A549 (cell line): ENCODE data around the gene MAP3K8. TPM values are rescaled to one million over a fixed set of nuclear protein-coding genes. Genes with fewer than 3 reads are reported as not detected.

Experiments
- ATAC-seq, 2 experiments: fragments of 200-7000 bp in 1 of 2; fragments of >200 bp in 1 of 2; cut with Nextera tagmentation in 1 of 2; cut with Tn5 transposase in 1 of 2; 3 replicates each; pipeline versions ENCODE4 v1.8.0 to v1.9.1; 2018 to 2020; ENCODE audit warnings: mild to moderate bottlenecking in 1 of 2, moderate library complexity in 1 of 2
- CTCF ChIA-PET: fragments of 300-600 bp; sonication (Branson Sonifier 250); formaldehyde crosslinking; extraction: SDS; loops from one replicate; lab custom pipeline; 2021; ENCODE audit warnings: antibody characterized with exemption, inconsistent platforms; lab: Yijun Ruan, JAX
- POLR2A ChIA-PET: fragments of 350-600 bp; formaldehyde crosslinking; extraction: SDS; loops from one replicate; lab custom pipeline; 2021; ENCODE audit warnings: antibody characterized with exemption, inconsistent platforms; lab: Yijun Ruan, JAX
- DNase-seq, 2 experiments: peaks; one replicate each; pipeline versions ENCODE4 v3.0.0 to v3.0.0-alpha.2; 2011 to 2016; ENCODE audit warnings: low read depth in 1 of 2, low spot score in 1 of 2
- FAIRE-seq: peaks from 2 replicates; lab custom pipeline; 2011; peaks lifted over from hg19 to GRCh38; lab: Jason Lieb, UNC
- H3K27ac ChIP-seq, 2 experiments: fragments of >200 bp; sonication (Bioruptor Twin); formaldehyde crosslinking; 3 replicates each; pipeline ENCODE4 v1.5.1; 2016 to 2017
- H3K4me1 ChIP-seq: fragments of >200 bp; sonication (Bioruptor Twin); formaldehyde crosslinking; 3 replicates; pipeline ENCODE4 v1.6.1; 2016
- H3K4me2 ChIP-seq: fragments of >200 bp; sonication (Bioruptor Twin); formaldehyde crosslinking; 3 replicates; pipeline ENCODE4 v1.6.1; 2016
- H3K4me3 ChIP-seq: fragments of >200 bp; sonication (Bioruptor Twin); formaldehyde crosslinking; 3 replicates; pipeline ENCODE4 v1.5.1; 2016
- H3K9me3 ChIP-seq: fragments of >200 bp; sonication (Bioruptor Twin); formaldehyde crosslinking; 3 replicates; pipeline ENCODE4 v1.6.1; 2016
- FOSB ChIP-seq: fragments of 250-450 bp; sonication (Bioruptor Pico); IDR thresholded peaks from 2 replicates; pipeline ENCODE4 v1.5.0; 2020; ENCODE audit warnings: mild to moderate bottlenecking, moderate library complexity
- HOXA7 ChIP-seq: fragments of 250-450 bp; sonication (Bioruptor Pico); IDR thresholded peaks from 2 replicates; pipeline ENCODE4 v1.5.0; 2020; ENCODE audit warnings: mild to moderate bottlenecking, moderate library complexity
- MAZ ChIP-seq: fragments of 150-350 bp; IDR thresholded peaks from 2 replicates; pipeline ENCODE4 v1.6.1; 2014; ENCODE audit warnings: antibody characterized with exemption, low read depth, low read length, borderline replicate concordance
- NFE2L2 ChIP-seq: fragments of 150-350 bp; conservative IDR thresholded peaks from 2 replicates; pipeline ENCODE4 v1.6.1; 2014; ENCODE audit warnings: low read length
- NR3C1 ChIP-seq: fragments of >200 bp; sonication (Bioruptor Twin); formaldehyde crosslinking; IDR thresholded peaks from 3 replicates; pipeline ENCODE4 v1.6.1; 2017
- PHF8 ChIP-seq: fragments of 200-600 bp; sonication (generic); IDR thresholded peaks from 2 replicates; pipeline ENCODE4 v1.6.1; 2016; ENCODE audit warnings: low read depth, mild to moderate bottlenecking, antibody characterized with exemption, moderate library complexity, borderline replicate concordance
- POLR2A ChIP-seq: IDR thresholded peaks from 2 replicates; pipeline ENCODE4 v1.6.1; 2012; ENCODE audit warnings: mild to moderate bottlenecking, low read length
- RARB ChIP-seq: fragments of 250-450 bp; sonication (Bioruptor Pico); IDR thresholded peaks from 2 replicates; pipeline ENCODE4 v1.8.0; 2021; ENCODE audit warnings: mild to moderate bottlenecking, moderate library complexity
- RCOR1 ChIP-seq: fragments of 150-350 bp; IDR thresholded peaks from 2 replicates; pipeline ENCODE4 v1.6.1; 2014; ENCODE audit warnings: antibody characterized with exemption, low read length, low read depth
- TFCP2L1 ChIP-seq: fragments of 250-450 bp; sonication (Bioruptor Pico); IDR thresholded peaks from 2 replicates; pipeline ENCODE4 v1.5.0; 2021; ENCODE audit warnings: mild to moderate bottlenecking
- ZFP36 ChIP-seq: fragments of 450-650 bp; IDR thresholded peaks from 2 replicates; pipeline ENCODE4 v1.6.1; 2014; ENCODE audit warnings: borderline replicate concordance; ENCODE audit not compliant: partially characterized antibody
- WGBS: methylation state at CpG from one replicate; pipeline ENCODE4 v1.1.6; 2017; ENCODE audit errors: missing lambda C conversion rate; 5-methylcytosine and 5-hydroxymethylcytosine counted together
- polyA plus RNA-seq, 4 experiments: library from polyadenylated mRNA; depleted of rRNA in 3 of 4; stranded (reverse); fragments of >200 nt; fragmentation: RNase III in 1 of 4; extraction: RNeasy Plus Mini Kit Qiagen cat#74134 plus additional on column Dnase treatment in 1 of 4; gene quantifications; 2 replicates in 3 of 4; 3 replicates in 1 of 4; pipeline ENCODE4 v1.2.3, GENCODE V29; 2011 to 2017
- TF ChIP-seq, protein P1 (sequence below): fragments of >200 bp; sonication (Bioruptor Twin); formaldehyde crosslinking; IDR thresholded peaks from 2 replicates; pipeline ENCODE4 v1.6.1; 2016
- TF ChIP-seq, protein P2 (sequence below): fragments of 250-450 bp; sonication (Bioruptor Pico); IDR thresholded peaks from 2 replicates; pipeline ENCODE4 v1.5.0; 2021; ENCODE audit warnings: mild to moderate bottlenecking, moderate library complexity, borderline replicate concordance
- TF ChIP-seq, protein P3 (sequence below): fragments of 250-450 bp; sonication (Bioruptor Pico); IDR thresholded peaks from 2 replicates; pipeline ENCODE4 v1.5.0; 2020; ENCODE audit warnings: low read depth, mild to moderate bottlenecking, moderate library complexity
- TF ChIP-seq, protein P4 (sequence below): fragments of 200-600 bp; sonication (generic); IDR thresholded peaks from 2 replicates; pipeline ENCODE4 v1.6.1; 2016; ENCODE audit warnings: antibody characterized with exemption, mild to moderate bottlenecking, moderate library complexity

Gene MAP3K8
- polyA plus RNA-seq, 2 of the 4 experiments (the other 2 are of a cell fraction) = 26.4 to 50.8 TPM

DNA sequence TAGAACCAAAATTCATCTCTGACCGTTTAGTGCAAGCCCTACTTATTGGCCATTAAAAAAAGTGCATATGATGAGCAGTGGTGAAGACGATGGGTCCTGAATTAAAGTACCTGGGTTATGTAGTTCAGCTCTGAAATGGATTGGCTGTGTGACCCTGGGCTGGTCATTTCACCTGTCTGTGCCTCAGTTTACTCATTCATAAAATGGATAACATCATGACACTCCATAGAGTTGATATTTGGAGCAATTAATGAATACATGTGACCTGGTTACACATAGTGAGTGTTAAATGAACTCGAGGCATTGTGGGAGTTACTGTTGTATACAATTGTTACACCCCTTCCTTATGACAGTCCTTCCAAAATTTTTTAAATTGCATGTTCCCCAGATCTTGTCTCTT is 9.1 kb downstream of the MAP3K8 start:
- WGBS = 87% methylated on average over 3 of the region's 3 CpGs
- Histone ChIP-seq H3K4me1 (peaks cover 40% of the 10 kb centered on the region), H3K4me2 (no peak overlapping the region), H3K4me3 (no peak overlapping the region), H3K9me3 (no peaks in the 10 kb centered on the region), H3K27ac (no peak overlapping the region)
- FAIRE-seq (no peak), DNase-seq (no peak), ATAC-seq (peak in 1 of 2 experiments; percentile 4; a peak in 1 of 6 replicates)
- TF ChIP-seq, protein P1, sequence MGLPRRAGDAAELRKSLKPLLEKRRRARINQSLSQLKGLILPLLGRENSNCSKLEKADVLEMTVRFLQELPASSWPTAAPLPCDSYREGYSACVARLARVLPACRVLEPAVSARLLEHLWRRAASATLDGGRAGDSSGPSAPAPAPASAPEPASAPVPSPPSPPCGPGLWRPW = no peak
- TF ChIP-seq RCOR1 = no peak
- TF ChIP-seq, protein P2, sequence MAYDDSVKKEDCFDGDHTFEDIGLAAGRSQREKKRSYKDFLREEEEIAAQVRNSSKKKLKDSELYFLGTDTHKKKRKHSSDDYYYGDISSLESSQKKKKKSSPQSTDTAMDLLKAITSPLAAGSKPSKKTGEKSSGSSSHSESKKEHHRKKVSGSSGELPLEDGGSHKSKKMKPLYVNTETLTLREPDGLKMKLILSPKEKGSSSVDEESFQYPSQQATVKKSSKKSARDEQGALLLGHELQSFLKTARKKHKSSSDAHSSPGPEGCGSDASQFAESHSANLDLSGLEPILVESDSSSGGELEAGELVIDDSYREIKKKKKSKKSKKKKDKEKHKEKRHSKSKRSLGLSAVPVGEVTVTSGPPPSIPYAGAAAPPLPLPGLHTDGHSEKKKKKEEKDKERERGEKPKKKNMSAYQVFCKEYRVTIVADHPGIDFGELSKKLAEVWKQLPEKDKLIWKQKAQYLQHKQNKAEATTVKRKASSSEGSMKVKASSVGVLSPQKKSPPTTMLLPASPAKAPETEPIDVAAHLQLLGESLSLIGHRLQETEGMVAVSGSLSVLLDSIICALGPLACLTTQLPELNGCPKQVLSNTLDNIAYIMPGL (CRISPR knock-in tag) = peak; percentile 48; the same call in 1 of the 2 replicates
- peak; percentile 74; the same call in 1 of the 2 replicates for TF ChIP-seq HOXA7 (CRISPR knock-in tag)
- TF ChIP-seq FOSB (CRISPR knock-in tag) = peak; percentile 55; the same call in 1 of the 2 replicates
- POLR2A ChIA-PET = interaction anchor here (0.8 to 1.9 kb wide), 2 partner anchors 9 to 91 kb away, joined by 3 to 12 read pairs; partner anchors contain the start of gene MAP3K8
- CTCF ChIA-PET = interaction anchor here (0.6 to 2.6 kb wide), 10 partner anchors 9 to 148 kb away, joined by 3 to 11 read pairs (median 4); partner anchors contain the start of gene MAP3K8

DNA sequence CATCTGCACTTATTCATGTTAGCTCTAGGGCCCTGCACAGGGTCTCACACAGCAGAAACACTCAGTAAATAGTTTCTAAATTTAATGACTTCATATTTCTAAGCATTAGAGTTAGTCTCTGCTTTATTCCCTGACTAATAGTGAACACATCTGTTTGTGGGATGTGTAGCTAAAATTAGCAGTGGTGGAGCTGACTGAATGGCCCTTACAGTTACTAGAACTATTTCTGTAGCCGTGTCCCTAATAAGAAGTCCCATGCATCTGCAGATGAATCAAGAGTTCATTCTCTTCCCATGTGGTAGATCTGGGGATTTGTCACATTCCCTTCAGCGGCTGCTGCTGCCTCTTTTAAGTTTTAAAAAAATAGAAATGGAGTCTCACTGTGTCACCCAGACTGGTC is 11.7 kb downstream of the MAP3K8 start:
- FAIRE-seq = no peak
- Histone ChIP-seq H3K4me3 (no peak overlapping the region), H3K4me2 (no peak overlapping the region), H3K9me3 (no peaks in the 10 kb centered on the region), H3K27ac (peak overlapping the region in 1 of 2 experiments; percentile 38; a peak in 2 of 6 replicates), H3K4me1 (peaks cover 19% of the 10 kb centered on the region; the same call in 1 of the 3 replicates)
- ATAC-seq = peak; percentile 17 to 20; a peak in 3 of 6 replicates
- 45% methylated on average over 2 of the region's 2 CpGs for WGBS
- no peak for TF ChIP-seq PHF8
- no peak for TF ChIP-seq POLR2A
- TF ChIP-seq ZFP36 = no peak
- no peak for TF ChIP-seq MAZ
- TF ChIP-seq NR3C1 = no peak
- DNase-seq = no peak
- POLR2A ChIA-PET = interaction anchor here (0.7 to 2.1 kb wide), 3 partner anchors 11 to 16 kb away, joined by 5 to 6 read pairs (median 5); partner anchors contain the start of gene MAP3K8
- CTCF ChIA-PET = interaction anchor here (0.6 to 2.6 kb wide), 4 partner anchors 11 to 88 kb away, joined by 5 to 11 read pairs (median 6); no protein-coding TSS in a partner anchor

DNA sequence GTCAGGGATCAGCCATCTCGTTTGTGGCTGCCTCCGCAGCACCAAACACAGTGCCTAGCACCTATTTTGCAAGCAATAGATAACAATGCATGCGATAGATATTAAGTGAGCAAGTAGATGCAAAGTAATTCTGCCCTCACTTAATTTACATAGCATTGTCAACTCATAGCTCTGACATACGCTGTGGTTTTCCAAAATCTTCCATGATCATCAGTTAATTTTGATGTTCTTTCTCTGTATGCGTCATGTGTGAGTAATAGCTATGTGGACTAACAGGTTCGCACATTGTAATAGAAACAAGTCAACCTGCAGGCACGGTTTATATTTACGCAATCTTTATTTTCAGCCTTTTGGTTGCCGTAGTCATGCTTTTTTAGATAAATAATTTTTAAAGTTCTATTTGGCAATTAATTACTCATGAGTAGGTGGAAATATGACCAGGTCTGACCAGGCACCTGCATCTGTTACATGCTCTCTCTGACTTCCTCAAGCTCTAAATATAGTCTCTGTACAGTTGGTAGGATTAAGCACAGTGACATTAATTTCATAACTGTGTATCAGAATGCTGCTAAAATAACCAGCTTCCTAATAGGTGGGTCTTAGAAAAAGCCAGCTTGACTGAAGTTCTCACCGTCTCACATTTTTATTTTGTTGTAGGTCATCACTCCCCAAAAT is 13.3 kb downstream of the MAP3K8 start:
- WGBS = 85% methylated on average over 10 of the region's 10 CpGs
- H3K4me2 ChIP-seq = no peak overlapping the region
- H3K4me1 ChIP-seq = peaks cover 6% of the 10 kb centered on the region; the same call in 1 of the 3 replicates
- no peaks in the 10 kb centered on the region for H3K9me3 ChIP-seq
- H3K27ac ChIP-seq = no peak overlapping the region
- no peak overlapping the region for H3K4me3 ChIP-seq
- no peak for FAIRE-seq
- TF ChIP-seq RARB (CRISPR knock-in tag) = no peak
- TF ChIP-seq, protein P3, sequence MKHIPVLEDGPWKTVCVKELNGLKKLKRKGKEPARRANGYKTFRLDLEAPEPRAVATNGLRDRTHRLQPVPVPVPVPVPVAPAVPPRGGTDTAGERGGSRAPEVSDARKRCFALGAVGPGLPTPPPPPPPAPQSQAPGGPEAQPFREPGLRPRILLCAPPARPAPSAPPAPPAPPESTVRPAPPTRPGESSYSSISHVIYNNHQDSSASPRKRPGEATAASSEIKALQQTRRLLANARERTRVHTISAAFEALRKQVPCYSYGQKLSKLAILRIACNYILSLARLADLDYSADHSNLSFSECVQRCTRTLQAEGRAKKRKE (CRISPR knock-in tag) = no peak
- no peak for TF ChIP-seq NFE2L2
- no peak for TF ChIP-seq TFCP2L1 (CRISPR knock-in tag)
- TF ChIP-seq, protein P4, sequence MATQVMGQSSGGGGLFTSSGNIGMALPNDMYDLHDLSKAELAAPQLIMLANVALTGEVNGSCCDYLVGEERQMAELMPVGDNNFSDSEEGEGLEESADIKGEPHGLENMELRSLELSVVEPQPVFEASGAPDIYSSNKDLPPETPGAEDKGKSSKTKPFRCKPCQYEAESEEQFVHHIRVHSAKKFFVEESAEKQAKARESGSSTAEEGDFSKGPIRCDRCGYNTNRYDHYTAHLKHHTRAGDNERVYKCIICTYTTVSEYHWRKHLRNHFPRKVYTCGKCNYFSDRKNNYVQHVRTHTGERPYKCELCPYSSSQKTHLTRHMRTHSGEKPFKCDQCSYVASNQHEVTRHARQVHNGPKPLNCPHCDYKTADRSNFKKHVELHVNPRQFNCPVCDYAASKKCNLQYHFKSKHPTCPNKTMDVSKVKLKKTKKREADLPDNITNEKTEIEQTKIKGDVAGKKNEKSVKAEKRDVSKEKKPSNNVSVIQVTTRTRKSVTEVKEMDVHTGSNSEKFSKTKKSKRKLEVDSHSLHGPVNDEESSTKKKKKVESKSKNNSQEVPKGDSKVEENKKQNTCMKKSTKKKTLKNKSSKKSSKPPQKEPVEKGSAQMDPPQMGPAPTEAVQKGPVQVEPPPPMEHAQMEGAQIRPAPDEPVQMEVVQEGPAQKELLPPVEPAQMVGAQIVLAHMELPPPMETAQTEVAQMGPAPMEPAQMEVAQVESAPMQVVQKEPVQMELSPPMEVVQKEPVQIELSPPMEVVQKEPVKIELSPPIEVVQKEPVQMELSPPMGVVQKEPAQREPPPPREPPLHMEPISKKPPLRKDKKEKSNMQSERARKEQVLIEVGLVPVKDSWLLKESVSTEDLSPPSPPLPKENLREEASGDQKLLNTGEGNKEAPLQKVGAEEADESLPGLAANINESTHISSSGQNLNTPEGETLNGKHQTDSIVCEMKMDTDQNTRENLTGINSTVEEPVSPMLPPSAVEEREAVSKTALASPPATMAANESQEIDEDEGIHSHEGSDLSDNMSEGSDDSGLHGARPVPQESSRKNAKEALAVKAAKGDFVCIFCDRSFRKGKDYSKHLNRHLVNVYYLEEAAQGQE = no peak
- TF ChIP-seq, protein P1 = no peak
- no peak for ATAC-seq
- ChIA-PET CTCF (interaction anchor here (1.3 to 2.1 kb wide), 2 partner anchors 55 to 144 kb away, joined by 6 to 8 read pairs; no protein-coding TSS in a partner anchor), POLR2A (interaction anchor here (1.7 kb wide), 1 partner anchor 13 kb away, joined by 12 read pairs; the partner anchor contains the start of gene MAP3K8)
- no peak for DNase-seq
